ENCODE data around the gene KRTAP10-11.
"Not testable (repeated sequence)": the region's sequence is repeated elsewhere in the genome, so short reads cannot be mapped to it uniquely, and the experiment has no call there.

DNA sequence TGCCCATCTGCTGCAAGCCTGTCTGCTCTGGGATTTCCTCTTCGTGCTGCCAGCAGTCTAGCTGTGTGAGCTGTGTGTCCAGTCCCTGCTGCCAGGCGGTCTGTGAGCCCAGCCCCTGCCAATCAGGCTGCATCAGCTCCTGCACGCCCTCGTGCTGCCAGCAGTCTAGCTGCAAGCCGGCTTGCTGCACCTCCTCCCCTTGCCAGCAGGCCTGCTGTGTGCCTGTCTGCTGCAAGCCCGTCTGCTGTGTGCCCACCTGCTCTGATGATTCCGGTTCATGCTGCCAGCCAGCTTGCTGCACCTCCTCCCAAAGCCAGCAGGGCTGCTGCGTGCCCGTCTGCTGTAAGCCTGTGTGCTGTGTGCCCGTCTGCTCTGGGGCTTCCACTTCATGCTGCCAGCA is 45.1 kb upstream of the KRTAP10-11 start:
- not testable (repeated sequence) for TF ChIP-seq EZH2 (IDR thresholded peaks at IDR 0.05); FOXP2 (optimal IDR thresholded peaks at IDR 0.05; ENCODE audit: control extremely low read depth, extremely low read length, insufficient read depth); POLR2AphosphoS5 (IDR thresholded peaks at IDR 0.05; ENCODE audit: borderline replicate concordance, low read depth, low read length)
